Measurements from ENCODE around the gene SMCHD1. TPM values are rescaled to one million over a fixed set of nuclear protein-coding genes. Genes with fewer than 3 reads are reported as not detected.

SMCHD1 gene
- total RNA-seq, 4 donors from 2014 or later, result 28.2 to 55.8 (median 31.9) TPM

GRCh38 chr18:2617401-2617998 lies 38.0 kb upstream of the SMCHD1 start:
- intact Hi-C loops (cut with DNase I; ENCODE audit: low total_unique reads), result no loop called here
- 84 to 90% methylated on average over 4 of the region's 4 CpGs for WGBS, 2 donors
- DNase-seq (ENCODE audit: low spot score in 2 of 2), result no peak
- TF ChIP-seq POLR2A (IDR thresholded peaks at IDR 0.05), result no peak
- TF ChIP-seq CTCF (IDR thresholded peaks at IDR 0.05), result no peak
- no peak overlapping the region for H3K4me3 ChIP-seq (ENCODE audit: low read depth, poor library complexity, severe bottlenecking)

- no peak overlapping the region for H3K4me3 ChIP-seq (ENCODE audit: low read depth, poor library complexity, severe bottlenecking)
- TF ChIP-seq POLR2A (IDR thresholded peaks at IDR 0.05) (no peak), CTCF (IDR thresholded peaks at IDR 0.05) (no peak)
- DNase-seq (ENCODE audit: low spot score in 2 of 2), result no peak
- intact Hi-C loops (cut with DNase I; ENCODE audit: low total_unique reads), result no loop called here
- WGBS, 2 donors, result 93 to 97% methylated on average over 4 of the region's 4 CpGs
Measured at GRCh38 chr18:2618009-2618408, 37.5 kb upstream of the SMCHD1 start.

GRCh38 chr18:2625217-2625616 lies 30.3 kb upstream of the SMCHD1 start:
- 68 to 90% methylated on average over 5 of the region's 5 CpGs for WGBS, 2 donors
- DNase-seq (ENCODE audit: low spot score in 2 of 2), result no peak
- intact Hi-C loops (cut with DNase I; ENCODE audit: low total_unique reads), result no loop called here

GRCh38 chr18:2627821-2628276 lies 27.7 kb upstream of the SMCHD1 start:
- TF ChIP-seq CTCF (IDR thresholded peaks at IDR 0.05) (no peak), POLR2A (IDR thresholded peaks at IDR 0.05) (no peak)
- no peak for DNase-seq (ENCODE audit: low spot score in 2 of 2)
- intact Hi-C loops (cut with DNase I; ENCODE audit: low total_unique reads), result no loop called here
- H3K4me3 ChIP-seq (ENCODE audit: low read depth, poor library complexity, severe bottlenecking), result no peak overlapping the region
- 87 to 100% methylated on average over 1 of the region's 1 CpG for WGBS, 2 donors

More at GRCh38 chr18:2625217-2625616, 30.3 kb upstream of the SMCHD1 start:
- TF ChIP-seq POLR2A (IDR thresholded peaks at IDR 0.05) (no peak), CTCF (IDR thresholded peaks at IDR 0.05) (no peak)
- H3K4me3 ChIP-seq (ENCODE audit: low read depth, poor library complexity, severe bottlenecking), result no peak overlapping the region

- intact Hi-C loops (cut with DNase I; ENCODE audit: low total_unique reads), result no loop called here
- no peak for DNase-seq (ENCODE audit: low spot score in 2 of 2)
- WGBS, 2 donors, result 78 to 82% methylated on average over 2 of the region's 2 CpGs
Measured at GRCh38 chr18:2629003-2629402, 26.5 kb upstream of the SMCHD1 start.

More at GRCh38 chr18:2629003-2629402, 26.5 kb upstream of the SMCHD1 start:
- no peak for TF ChIP-seq POLR2A (IDR thresholded peaks at IDR 0.05)
- TF ChIP-seq CTCF (IDR thresholded peaks at IDR 0.05), result no peak
- H3K4me3 ChIP-seq (ENCODE audit: low read depth, poor library complexity, severe bottlenecking), result no peak overlapping the region

All from lower leg skin (tissue), 4 donors.